Bone marrow (tissue), 2 donors: ENCODE results near the gene MYH16.
"Not testable (repeated sequence)": the region's sequence is repeated elsewhere in the genome, so short reads cannot be mapped to it uniquely, and the experiment has no call there.

Experiments used
- DNase-seq, 2 donors: peaks; one replicate each; lab custom pipeline; 2025; lab: John Stamatoyannopoulos, UW

The MYH16 gene

GRCh38 chr7:99305473-99306260, 33.0 kb downstream of the MYH16 start:
- DNase-seq = no peak

GRCh38 chr7:99308461-99309074, 35.9 kb downstream of the MYH16 start:
- no peak for DNase-seq

- no peak for DNase-seq
Measured at GRCh38 chr7:99309111-99309510, 36.5 kb downstream of the MYH16 start.

GRCh38 chr7:99310004-99310403, 37.4 kb downstream of the MYH16 start:
- no peak for DNase-seq

- DNase-seq = no peak
Measured at GRCh38 chr7:99311702-99312101, 39.1 kb downstream of the MYH16 start.

DNA sequence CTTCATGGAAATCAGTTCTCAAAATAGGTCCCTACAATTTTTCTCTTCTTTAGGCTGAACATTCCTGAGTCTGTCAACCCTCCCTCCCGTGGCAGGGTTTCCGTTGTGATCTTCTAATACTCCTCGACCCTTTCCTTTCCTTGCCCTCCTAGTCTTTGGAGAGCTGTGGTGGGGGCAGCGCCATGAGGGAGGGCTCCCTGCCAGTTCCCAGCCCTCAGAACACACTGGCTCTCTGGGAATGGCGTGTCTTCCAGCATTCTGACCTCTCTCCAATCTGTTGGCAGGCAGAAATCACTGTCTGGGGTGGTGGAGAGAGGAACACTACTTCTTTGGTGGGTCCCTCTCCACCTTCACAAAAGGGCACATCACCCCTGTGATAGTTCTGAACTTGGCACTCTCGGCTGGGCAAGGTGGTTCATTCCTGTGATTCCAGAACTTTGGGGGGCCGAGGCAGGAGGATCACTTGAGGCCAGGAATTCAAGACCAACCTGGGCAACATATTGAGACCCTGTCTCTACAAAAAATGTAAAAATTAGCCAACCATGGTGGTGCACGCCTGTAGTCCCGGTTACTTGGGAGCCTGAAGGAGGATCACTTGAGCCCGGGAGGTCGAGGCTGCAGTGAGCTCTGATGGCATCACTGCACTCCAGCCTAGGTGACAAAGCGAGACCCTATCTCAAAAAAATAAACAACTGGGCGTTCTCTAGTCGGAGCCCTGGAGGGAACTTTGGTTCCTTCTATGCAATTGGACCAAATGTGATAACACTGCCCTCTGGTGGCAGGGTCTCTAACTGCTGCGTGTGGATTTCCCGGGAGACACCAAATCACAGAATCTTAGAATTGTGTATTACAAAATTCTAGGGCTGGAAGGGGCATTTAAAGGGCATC, 39.9 kb downstream of the MYH16 start:
- DNase-seq = peak; percentile 11 to 47

DNA sequence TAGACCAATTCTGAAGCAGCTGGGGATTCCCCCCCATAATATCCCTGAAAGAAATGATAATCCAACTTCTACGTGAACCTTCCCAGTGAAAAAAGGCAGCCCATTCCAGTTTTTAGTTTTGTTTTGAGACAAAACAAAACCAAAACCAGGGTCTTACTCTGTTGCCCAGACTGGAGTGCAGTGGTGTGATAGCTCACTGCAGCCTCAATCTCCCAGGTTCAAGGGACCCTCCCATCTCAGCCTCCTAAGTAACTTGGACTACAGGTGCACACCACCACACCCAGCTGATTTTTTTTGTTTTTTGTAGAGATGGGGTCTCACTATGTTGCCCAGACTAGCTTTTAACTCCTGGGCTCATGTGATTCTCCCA, 40.5 kb downstream of the MYH16 start:
- peak in 1 of 2 donors; percentile 47 for DNase-seq

DNA sequence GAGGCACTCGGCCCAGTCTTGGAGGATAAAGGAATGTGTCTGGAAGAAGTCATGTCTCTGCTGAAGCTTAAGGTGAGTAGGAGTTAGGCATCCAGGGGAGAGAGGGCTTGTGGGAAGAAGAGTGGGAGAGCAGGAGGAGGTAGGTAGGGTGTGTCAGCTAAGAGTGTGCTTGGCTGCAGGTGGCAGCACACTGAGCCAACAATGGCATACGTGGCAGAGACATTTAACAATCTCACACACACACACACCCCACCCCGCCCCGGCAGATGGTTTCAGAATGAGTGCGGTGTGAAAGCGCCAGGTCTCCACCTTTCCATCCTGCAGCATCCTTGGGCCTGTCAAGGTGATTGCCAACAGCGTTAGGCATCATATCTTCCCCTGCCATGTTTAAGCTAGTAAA, 41.9 kb downstream of the MYH16 start:
- DNase-seq = no peak

DNA sequence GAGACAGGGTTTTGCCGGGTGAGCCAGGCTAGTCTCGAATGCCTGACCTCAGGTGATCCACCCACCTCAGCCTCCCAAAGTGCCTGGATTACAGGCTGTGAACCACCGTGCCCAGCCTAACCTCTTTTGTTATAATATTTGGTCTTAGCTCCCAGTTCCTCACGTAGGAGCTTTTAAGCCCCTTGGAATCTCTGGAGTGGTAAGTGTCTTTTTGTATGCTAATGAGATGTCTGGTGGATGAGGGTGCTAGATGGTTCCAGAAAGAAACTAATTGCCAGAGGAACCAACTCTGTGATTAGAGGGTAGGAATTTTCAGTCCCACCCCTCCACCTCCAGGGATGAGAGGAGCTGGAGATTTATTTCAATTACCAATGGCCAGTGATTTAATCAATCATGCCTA, 47.7 kb downstream of the MYH16 start:
- no peak for DNase-seq

- DNase-seq = not testable (repeated sequence)
Measured at GRCh38 chr7:99322659-99323058, 50.0 kb downstream of the MYH16 start.

DNA sequence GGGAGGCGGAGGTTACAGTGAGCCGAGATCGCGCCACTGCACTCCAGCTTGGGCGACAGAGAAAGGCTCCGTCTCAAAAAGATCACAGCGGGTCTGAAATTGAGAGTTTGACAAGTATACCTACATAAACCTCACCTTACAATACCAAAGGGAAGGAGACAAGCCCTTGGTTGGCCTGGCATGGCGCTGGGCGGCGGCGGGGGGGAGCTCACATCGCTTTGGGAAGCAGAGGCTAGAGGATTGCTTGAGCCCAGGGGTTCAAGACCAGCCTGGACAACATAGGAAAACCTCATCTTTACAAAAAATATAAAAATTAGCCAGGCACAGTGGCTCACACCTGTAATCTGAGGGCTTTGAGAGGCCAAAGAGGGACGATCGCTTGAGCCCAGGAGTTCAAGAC, 51.9 kb downstream of the MYH16 start:
- DNase-seq = no peak

DNA sequence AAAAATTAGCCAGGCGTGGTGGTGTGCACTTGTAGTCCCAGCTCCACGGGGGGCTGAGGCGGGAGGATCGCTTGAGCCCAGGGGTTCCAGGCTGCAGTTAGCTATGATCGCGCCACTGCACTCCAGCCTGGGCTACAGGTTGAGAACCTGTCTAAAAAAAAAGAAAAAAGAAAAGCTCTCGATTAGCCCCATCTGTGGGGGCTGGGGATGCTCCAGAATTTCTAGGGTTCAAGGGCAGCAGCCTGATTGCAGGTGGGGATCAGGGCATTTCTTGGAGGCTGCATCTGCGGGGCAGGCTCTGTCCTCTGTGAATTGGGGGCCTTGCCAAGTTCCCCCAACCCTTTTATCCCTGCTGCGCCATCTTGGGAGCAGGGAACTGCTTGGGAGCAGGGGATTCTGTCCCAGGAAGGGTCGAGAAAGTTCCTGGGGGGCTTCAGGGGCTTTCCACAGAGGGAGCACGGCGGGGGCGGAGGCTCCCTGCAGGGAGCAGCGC, 52.4 kb downstream of the MYH16 start:
- no peak for DNase-seq

DNA sequence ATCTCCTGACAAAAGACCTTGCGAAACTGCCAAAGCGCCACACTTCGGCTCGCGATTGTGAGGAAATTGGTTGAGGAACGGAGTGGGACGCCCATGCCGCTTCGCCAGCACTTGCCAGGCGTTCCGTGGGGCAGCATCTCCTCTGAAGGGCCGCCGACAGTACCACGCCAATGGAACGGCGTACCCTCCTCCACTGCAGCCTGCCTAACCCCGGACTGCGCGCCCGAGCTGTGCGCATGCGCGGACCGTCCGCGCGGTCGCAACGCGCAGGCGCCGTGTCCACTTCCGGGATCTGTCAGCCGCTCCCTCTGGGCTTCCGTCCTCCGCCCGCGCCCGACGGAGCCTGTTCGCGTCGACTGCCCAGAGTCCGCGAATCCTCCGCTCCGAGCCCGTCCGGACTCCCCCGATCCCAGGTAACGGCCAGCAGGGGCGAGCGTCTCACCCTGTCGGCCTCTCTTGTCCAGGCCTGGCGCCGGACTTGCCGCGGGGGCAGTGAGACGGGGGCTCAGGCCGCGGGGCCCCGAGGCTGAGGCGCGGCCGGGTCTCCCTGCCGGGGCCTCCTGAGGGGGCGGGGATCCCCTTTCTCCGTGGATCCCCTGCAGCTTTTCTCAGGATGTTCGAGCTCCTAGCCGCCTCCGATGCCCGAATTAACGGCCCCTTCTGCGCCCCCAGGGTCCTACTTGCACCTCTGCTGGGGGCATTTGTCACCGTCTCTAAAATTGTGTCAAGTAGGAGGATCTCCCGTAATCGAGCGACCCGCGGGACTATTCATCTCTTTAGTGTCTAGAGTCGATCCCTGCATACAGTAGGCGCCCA, 53.2 kb downstream of the MYH16 start, which contains the start of gene ARPC1A:
TSS of gene ARPC1A (plus strand) at position 307 of the 816 bp plus-strand sequence. CDS start 7,456 bp downstream, outside the sequence.
- peak; percentile 77 to 87 for DNase-seq

- DNase-seq = no peak
Measured at GRCh38 chr7:99326408-99326782, 53.8 kb downstream of the MYH16 start.

DNA sequence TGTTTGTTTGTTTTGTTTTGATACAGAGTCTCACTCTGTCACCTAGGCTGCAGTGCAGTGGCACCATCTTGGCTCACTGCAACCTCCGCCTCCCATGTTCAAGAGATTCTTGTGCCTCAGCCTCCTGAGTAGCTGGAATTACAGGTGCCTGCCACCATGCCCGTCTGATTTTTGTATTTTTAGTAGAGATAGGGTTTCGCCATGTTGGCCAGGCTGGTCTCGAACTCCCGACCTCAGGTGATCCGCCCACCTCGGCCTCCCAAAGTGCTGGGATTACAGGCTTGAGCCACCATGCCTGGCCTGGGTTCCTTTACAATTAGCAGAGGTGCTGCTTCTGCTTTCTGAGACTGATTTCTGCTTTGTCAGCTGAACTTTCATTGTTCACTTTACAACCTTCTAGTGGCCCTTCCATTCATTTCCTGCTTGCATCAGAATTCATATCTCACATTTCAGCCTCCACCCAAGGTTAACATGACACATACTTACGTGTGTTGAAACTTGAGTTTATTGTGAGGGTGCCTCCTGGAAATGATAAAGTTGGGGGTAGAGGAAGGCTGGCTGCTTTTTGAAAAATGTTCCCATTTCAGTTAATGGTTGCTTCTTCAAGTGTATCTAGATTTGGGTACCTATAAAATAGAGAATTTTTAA, 57.8 kb downstream of the MYH16 start:
- DNase-seq = peak in 1 of 2 donors; percentile 59

DNA sequence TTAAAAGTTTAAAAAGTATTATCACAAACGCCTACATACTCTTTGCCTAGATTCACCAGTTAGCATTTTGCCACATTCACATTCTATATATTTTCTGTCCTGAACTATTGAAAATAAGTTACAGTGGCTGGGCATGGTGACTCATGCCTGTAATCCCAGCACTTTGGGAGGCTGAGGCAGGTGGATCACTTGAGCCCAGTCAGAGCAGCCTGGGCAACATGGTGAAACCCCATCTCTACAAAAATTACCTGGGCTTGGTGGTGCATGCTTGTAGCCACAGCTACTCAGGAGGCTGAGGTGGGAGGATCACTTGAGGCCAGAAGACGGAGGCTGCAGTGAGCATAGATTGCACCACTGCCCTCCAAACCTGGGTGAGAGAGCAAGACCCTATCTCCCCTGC, 58.4 kb downstream of the MYH16 start:
- no peak for DNase-seq

GRCh38 chr7:99339595-99339994, 67.0 kb downstream of the MYH16 start:
- DNase-seq = no peak

DNA sequence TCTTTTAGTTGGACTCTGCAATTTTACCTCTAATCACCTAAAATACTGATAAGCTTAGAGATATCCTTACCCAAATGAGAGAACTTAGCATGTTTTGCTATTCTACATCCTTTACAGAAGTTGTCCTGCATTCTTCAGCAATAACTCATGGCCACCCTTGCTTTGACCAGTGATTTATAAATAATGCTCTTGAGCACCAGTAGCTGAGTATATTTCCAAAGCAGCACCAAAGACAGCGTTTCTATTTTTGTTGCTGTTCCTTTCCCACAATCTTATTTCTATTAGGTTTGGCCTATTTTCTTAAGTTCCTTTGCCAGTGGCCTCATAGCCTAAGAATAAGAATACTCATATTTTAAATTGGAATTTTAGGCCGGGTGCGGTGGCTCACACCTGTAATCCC, 68.0 kb downstream of the MYH16 start:
- DNase-seq = no peak

- no peak for DNase-seq
Measured at GRCh38 chr7:99344061-99344647, 71.5 kb downstream of the MYH16 start.

DNA sequence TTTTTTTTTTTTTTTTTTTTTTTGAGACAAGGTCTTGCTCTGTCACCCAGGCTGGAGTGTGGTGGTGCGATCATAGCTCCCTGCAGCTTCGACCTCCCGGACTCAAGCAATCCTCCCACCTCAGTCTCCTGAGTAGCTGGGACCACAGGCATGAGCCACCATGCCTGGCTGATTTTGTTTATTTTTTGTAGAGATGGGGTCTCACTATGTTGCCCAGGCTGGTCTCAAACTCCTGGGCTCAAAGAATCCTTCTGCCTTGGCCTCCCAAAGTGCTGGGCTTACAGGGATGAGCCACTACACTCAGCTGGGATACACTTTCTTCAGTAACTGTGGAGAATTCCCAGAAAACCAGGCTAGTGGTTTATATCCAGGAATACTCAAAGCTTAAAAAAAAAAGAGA, 78.0 kb downstream of the MYH16 start:
- DNase-seq = not testable (repeated sequence)

- DNase-seq = no peak
Measured at GRCh38 chr7:99352247-99352646, 79.6 kb downstream of the MYH16 start.
